ENCODE data around the gene OPCML. TPM values are rescaled to one million over a fixed set of nuclear protein-coding genes. Genes with fewer than 3 reads are reported as not detected.

OPCML gene
- total RNA-seq, 1 experiment from 2014 or later = not detected

DNA sequence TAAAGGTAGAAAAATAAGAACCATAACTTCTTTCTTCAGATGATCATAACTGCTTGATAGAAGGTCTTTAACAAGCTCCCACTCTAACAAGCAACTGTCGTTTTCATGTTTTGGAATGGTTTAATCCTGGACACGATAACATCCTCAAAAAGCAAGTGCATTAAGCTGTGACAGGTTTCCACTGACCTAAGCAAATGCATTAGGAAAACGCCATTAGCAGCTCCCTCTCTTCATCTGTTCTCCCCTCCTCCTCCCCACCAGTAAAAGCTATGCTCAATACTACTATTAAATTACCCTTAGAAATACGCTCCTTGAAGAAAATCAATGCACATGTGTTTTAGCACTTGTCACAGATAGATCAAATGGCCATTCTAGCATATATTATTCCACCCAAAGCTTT, 729.4 kb downstream of the OPCML start:
- in situ Hi-C loops (cut with HindIII; ENCODE audit: low pct_unique_long_range_greater_than_20kb, low sequenced_read_pairs) = no loop called here
- TF ChIP-seq, protein P1, sequence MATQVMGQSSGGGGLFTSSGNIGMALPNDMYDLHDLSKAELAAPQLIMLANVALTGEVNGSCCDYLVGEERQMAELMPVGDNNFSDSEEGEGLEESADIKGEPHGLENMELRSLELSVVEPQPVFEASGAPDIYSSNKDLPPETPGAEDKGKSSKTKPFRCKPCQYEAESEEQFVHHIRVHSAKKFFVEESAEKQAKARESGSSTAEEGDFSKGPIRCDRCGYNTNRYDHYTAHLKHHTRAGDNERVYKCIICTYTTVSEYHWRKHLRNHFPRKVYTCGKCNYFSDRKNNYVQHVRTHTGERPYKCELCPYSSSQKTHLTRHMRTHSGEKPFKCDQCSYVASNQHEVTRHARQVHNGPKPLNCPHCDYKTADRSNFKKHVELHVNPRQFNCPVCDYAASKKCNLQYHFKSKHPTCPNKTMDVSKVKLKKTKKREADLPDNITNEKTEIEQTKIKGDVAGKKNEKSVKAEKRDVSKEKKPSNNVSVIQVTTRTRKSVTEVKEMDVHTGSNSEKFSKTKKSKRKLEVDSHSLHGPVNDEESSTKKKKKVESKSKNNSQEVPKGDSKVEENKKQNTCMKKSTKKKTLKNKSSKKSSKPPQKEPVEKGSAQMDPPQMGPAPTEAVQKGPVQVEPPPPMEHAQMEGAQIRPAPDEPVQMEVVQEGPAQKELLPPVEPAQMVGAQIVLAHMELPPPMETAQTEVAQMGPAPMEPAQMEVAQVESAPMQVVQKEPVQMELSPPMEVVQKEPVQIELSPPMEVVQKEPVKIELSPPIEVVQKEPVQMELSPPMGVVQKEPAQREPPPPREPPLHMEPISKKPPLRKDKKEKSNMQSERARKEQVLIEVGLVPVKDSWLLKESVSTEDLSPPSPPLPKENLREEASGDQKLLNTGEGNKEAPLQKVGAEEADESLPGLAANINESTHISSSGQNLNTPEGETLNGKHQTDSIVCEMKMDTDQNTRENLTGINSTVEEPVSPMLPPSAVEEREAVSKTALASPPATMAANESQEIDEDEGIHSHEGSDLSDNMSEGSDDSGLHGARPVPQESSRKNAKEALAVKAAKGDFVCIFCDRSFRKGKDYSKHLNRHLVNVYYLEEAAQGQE (IDR thresholded peaks at IDR 0.05; ENCODE audit: insufficient read depth in 1 of 2, low read depth in 2 of 2, low read length in 1 of 2) = no peak
- TF ChIP-seq CTCF (IDR thresholded peaks at IDR 0.05) = no peak
- no peak for TF ChIP-seq TCF7L2 (IDR thresholded peaks at IDR 0.05; ENCODE audit: low read depth, low read length)
- no peak for TF ChIP-seq POLR2AphosphoS5 (IDR thresholded peaks at IDR 0.05; ENCODE audit: low read depth, low read length)
- no peak for TF ChIP-seq SIN3A (IDR thresholded peaks at IDR 0.05; ENCODE audit: borderline replicate concordance, insufficient read depth, low read depth, low read length)
- no peak for ATAC-seq
- POLR2A ChIA-PET = no interaction called here
- Histone ChIP-seq H3K27me3 (ENCODE audit: control insufficient read depth, insufficient read depth, low read length) (no peaks in the 10 kb centered on the region), H3K4me1 (ENCODE audit: control insufficient read depth, insufficient read depth, low read length) (no peaks in the 10 kb centered on the region), H3K36me3 (ENCODE audit: control insufficient read depth, insufficient read depth, low read length) (no peaks in the 10 kb centered on the region), H3K9me3 (ENCODE audit: control insufficient read depth, insufficient read depth, low read depth, low read length) (no peaks in the 10 kb centered on the region), H3K4me3 (ENCODE audit: low read depth in 2 of 2, low read length in 2 of 2) (no peak overlapping the region), H3K27ac (ENCODE audit: low read length) (no peak overlapping the region)
- intact Hi-C loops (cut with micrococcal nuclease; ENCODE audit: unreplicated experiment) = no loop called here
- no TSS peak for BruUV-seq (replicated peaks)
- CTCF ChIA-PET = no interaction called here
- DNase-seq (ENCODE audit: low read depth, low spot score) = no peak

GRCh38 chr11:132793831-132794230, 738.5 kb downstream of the OPCML start:
- TF ChIP-seq POLR2AphosphoS5 (IDR thresholded peaks at IDR 0.05; ENCODE audit: low read depth, low read length) (no peak), CTCF (IDR thresholded peaks at IDR 0.05) (no peak), SIN3A (IDR thresholded peaks at IDR 0.05; ENCODE audit: borderline replicate concordance, insufficient read depth, low read depth, low read length) (no peak), TCF7L2 (IDR thresholded peaks at IDR 0.05; ENCODE audit: low read depth, low read length) (no peak)
- TF ChIP-seq, protein P1 (IDR thresholded peaks at IDR 0.05; ENCODE audit: insufficient read depth in 1 of 2, low read depth in 2 of 2, low read length in 1 of 2) = no peak
- intact Hi-C loops (cut with micrococcal nuclease; ENCODE audit: unreplicated experiment) = no loop called here
- Histone ChIP-seq H3K27ac (ENCODE audit: low read length) (no peak overlapping the region), H3K27me3 (ENCODE audit: control insufficient read depth, insufficient read depth, low read length) (no peaks in the 10 kb centered on the region), H3K4me1 (ENCODE audit: control insufficient read depth, insufficient read depth, low read length) (no peaks in the 10 kb centered on the region), H3K4me3 (ENCODE audit: low read depth in 2 of 2, low read length in 2 of 2) (no peak overlapping the region), H3K9me3 (ENCODE audit: control insufficient read depth, insufficient read depth, low read depth, low read length) (no peaks in the 10 kb centered on the region), H3K36me3 (ENCODE audit: control insufficient read depth, insufficient read depth, low read length) (no peaks in the 10 kb centered on the region)
- in situ Hi-C loops (cut with HindIII; ENCODE audit: low pct_unique_long_range_greater_than_20kb, low sequenced_read_pairs) = no loop called here
- ATAC-seq (no peak), DNase-seq (ENCODE audit: low read depth, low spot score) (no peak)
- ChIA-PET CTCF (no interaction called here), POLR2A (no interaction called here)
- no TSS peak for BruUV-seq (replicated peaks)
